Uterus (tissue), 4 donors: ENCODE measurements around the gene FGB. TPM values are rescaled to one million over a fixed set of nuclear protein-coding genes. Genes with fewer than 3 reads are reported as not detected.

Source experiments
- DNase-seq, 2 donors: peaks; one replicate each; pipeline ENCODE4 v3.0.0-alpha.2; 2019 to 2020
- H3K27ac ChIP-seq, 2 donors: fragments of 200-600 bp; sonication (generic); 1 replicate in 1 of 2; 2 replicates in 1 of 2; pipeline ENCODE4 v1.5.1; 2016 to 2018
- H3K27me3 ChIP-seq, 2 donors: fragments of 200-600 bp; sonication (generic); one replicate each; pipeline ENCODE4 v1.5.1; 2018 to 2019; ENCODE audit warnings: control low read depth in 1 of 2
- H3K36me3 ChIP-seq, 2 donors: fragments of 200-600 bp; sonication (generic); one replicate each; pipeline ENCODE4 v1.5.1; 2019; ENCODE audit warnings: control low read depth in 1 of 2
- H3K4me1 ChIP-seq, 2 donors: fragments of 200-600 bp; sonication (generic); one replicate each; pipeline ENCODE4 v1.5.1; 2018 to 2019; ENCODE audit warnings: control low read depth in 1 of 2
- H3K4me3 ChIP-seq, 2 donors: fragments of 200-600 bp; sonication (generic); 1 replicate in 1 of 2; 2 replicates in 1 of 2; pipeline ENCODE4 v1.5.1; 2018 to 2019; ENCODE audit warnings: mild to moderate bottlenecking in 1 of 2
- H3K9me3 ChIP-seq, 2 donors: fragments of 200-600 bp; sonication (generic); one replicate each; pipeline ENCODE4 v1.5.1; 2019; ENCODE audit warnings: control low read depth in 1 of 2
- POLR2A ChIP-seq, 2 donors: fragments of 450-650 bp; IDR thresholded peaks; one replicate each; pipeline ENCODE4 v1.6.1; 2016; ENCODE audit warnings: antibody characterized with exemption in 2 of 2, mild to moderate bottlenecking in 1 of 2, moderate library complexity in 1 of 2
- intact Hi-C: fragments of 100-400 bp; cut with DNase I; formaldehyde crosslinking; loops from one replicate; pipeline ENCODE4 v1.15.1; 2023; ENCODE audit warnings: low total_unique reads
- total RNA-seq, 4 donors: library from RNA; depleted of rRNA in 3 of 4; stranded (reverse); fragments of >200 nt in 3 of 4; gene quantifications; one replicate each; pipeline versions ENCODE4 v1.1.0 to v1.2.4, GENCODE V29; 2014 to 2023
- TF ChIP-seq, protein P1 (sequence below), 4 experiments: fragments of 200-600 bp in 2 of 4; fragments of 450-650 bp in 2 of 4; sonication (generic) in 2 of 4; IDR thresholded peaks; one replicate each; pipeline ENCODE4 v1.5.1; 2016 to 2019; ENCODE audit warnings: antibody characterized with exemption in 4 of 4, mild to moderate bottlenecking in 2 of 4, moderate library complexity in 1 of 4
- donor health status: DM: yes; HTN: yes; CAD: no.

The FGB gene
- 1 to 10 TPM in 1 of 4 donors, not detected in 3; 1.1 TPM for total RNA-seq

DNA sequence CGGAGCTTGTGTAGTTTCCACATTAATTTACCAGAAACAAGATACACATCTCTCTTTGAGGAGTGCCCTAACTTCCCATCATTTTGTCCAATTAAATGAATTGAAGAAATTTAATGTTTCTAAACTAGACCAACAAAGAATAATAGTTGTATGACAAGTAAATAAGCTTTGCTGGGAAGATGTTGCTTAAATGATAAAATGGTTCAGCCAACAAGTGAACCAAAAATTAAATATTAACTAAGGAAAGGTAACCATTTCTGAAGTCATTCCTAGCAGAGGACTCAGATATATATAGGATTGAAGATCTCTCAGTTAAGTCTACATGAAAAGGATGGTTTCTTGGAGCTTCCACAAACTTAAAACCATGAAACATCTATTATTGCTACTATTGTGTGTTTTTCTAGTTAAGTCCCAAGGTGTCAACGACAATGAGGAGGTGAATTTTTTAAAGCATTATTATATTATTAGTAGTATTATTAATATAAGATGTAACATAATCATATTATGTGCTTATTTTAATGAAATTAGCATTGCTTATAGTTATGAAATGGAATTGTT, at the start of gene FGB:
FGB (plus strand) TSS at position 315 of the 558 bp plus-strand sequence; CDS start at position 323, 8 bp downstream.
- no peak within 1 kb of the TSS for H3K27ac ChIP-seq
- intact Hi-C loops, result no loop called here
- no peak for TF ChIP-seq POLR2A (IDR thresholded peaks at IDR 0.05)
- TF ChIP-seq, protein P1, sequence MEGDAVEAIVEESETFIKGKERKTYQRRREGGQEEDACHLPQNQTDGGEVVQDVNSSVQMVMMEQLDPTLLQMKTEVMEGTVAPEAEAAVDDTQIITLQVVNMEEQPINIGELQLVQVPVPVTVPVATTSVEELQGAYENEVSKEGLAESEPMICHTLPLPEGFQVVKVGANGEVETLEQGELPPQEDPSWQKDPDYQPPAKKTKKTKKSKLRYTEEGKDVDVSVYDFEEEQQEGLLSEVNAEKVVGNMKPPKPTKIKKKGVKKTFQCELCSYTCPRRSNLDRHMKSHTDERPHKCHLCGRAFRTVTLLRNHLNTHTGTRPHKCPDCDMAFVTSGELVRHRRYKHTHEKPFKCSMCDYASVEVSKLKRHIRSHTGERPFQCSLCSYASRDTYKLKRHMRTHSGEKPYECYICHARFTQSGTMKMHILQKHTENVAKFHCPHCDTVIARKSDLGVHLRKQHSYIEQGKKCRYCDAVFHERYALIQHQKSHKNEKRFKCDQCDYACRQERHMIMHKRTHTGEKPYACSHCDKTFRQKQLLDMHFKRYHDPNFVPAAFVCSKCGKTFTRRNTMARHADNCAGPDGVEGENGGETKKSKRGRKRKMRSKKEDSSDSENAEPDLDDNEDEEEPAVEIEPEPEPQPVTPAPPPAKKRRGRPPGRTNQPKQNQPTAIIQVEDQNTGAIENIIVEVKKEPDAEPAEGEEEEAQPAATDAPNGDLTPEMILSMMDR (IDR thresholded peaks at IDR 0.05), result no peak

DNA sequence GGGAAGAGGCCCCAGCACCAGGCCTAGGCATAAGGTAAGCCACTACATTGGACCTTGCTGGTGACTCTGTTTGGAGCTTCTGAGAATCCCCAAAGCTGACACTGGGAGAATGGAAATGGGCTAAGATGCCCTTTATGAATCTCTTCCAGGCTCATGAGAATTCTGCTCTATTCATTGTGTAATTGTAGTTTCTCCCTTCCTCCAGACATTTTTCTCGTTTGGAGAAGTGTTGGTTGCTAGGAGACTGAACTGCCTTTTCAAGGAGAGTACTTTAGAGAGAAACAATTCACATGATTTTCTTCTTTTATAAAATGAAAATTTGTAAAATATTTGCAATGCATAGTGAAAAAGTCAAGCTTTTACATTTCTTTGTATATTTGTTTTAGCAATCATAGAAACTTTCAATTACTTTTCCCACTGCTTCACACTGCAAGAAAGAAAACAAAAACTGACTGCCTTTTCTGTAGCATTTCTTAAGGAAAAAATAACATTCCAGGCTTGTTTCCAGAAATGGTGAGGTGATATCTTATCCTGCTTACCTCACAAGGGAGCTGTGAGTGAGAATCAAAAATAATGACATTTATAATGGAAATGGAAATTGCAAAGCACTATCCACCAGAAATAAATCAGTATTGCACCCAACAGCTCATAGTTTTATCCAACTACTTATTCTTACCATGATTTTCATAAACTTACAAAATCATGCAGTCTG, 46.3 kb upstream of the FGB start:
- H3K36me3 ChIP-seq, result no peaks in the 10 kb centered on the region

More for the DNA sequence above, at the start of gene FGB:
- H3K36me3 ChIP-seq, result no peaks in the 10 kb centered on the region
- H3K27me3 ChIP-seq, result peaks cover 0 to 4% of the 10 kb centered on the region in 2 donors
- no peak for DNase-seq
- H3K4me3 ChIP-seq, result no peak within 1 kb of the TSS
- H3K4me1 ChIP-seq, result no peaks in the 10 kb centered on the region
- H3K9me3 ChIP-seq, result no peaks in the 10 kb centered on the region

GRCh38 chr4:154517591-154517990, 45.2 kb upstream of the FGB start:
- H3K4me1 ChIP-seq, result no peaks in the 10 kb centered on the region
- no peak overlapping the region for H3K4me3 ChIP-seq
- no peaks in the 10 kb centered on the region for H3K9me3 ChIP-seq
- no peaks in the 10 kb centered on the region for H3K36me3 ChIP-seq
- no peak for DNase-seq
- H3K27me3 ChIP-seq, result no peaks in the 10 kb centered on the region
- intact Hi-C loops, result no loop called here
- no peak for TF ChIP-seq POLR2A (IDR thresholded peaks at IDR 0.05)
- TF ChIP-seq, protein P1 (IDR thresholded peaks at IDR 0.05), result no peak
- no peak overlapping the region for H3K27ac ChIP-seq

More for the DNA sequence above, 46.3 kb upstream of the FGB start:
- no peak overlapping the region for H3K4me3 ChIP-seq
- no peak overlapping the region for H3K27ac ChIP-seq
- no peak for DNase-seq
- no peaks in the 10 kb centered on the region for H3K4me1 ChIP-seq
- intact Hi-C loops, result no loop called here
- TF ChIP-seq, protein P1 (IDR thresholded peaks at IDR 0.05), result no peak
- no peak for TF ChIP-seq POLR2A (IDR thresholded peaks at IDR 0.05)
- no peaks in the 10 kb centered on the region for H3K27me3 ChIP-seq
- H3K9me3 ChIP-seq, result no peaks in the 10 kb centered on the region

GRCh38 chr4:154519214-154519613, 43.6 kb upstream of the FGB start:
- intact Hi-C loops, result no loop called here
- Histone ChIP-seq H3K27ac (no peak overlapping the region), H3K36me3 (no peaks in the 10 kb centered on the region), H3K4me1 (no peaks in the 10 kb centered on the region), H3K4me3 (no peak overlapping the region), H3K9me3 (no peaks in the 10 kb centered on the region), H3K27me3 (no peaks in the 10 kb centered on the region)
- DNase-seq, result no peak
- no peak for TF ChIP-seq POLR2A (IDR thresholded peaks at IDR 0.05)
- TF ChIP-seq, protein P1 (IDR thresholded peaks at IDR 0.05), result no peak

- no peak overlapping the region for H3K4me3 ChIP-seq
- H3K27ac ChIP-seq, result no peak overlapping the region
- H3K36me3 ChIP-seq, result no peaks in the 10 kb centered on the region
- no peaks in the 10 kb centered on the region for H3K9me3 ChIP-seq
- no peaks in the 10 kb centered on the region for H3K4me1 ChIP-seq
- DNase-seq, result no peak
- TF ChIP-seq, protein P1 (IDR thresholded peaks at IDR 0.05), result no peak
- TF ChIP-seq POLR2A (IDR thresholded peaks at IDR 0.05), result no peak
- intact Hi-C loops, result no loop called here
- no peaks in the 10 kb centered on the region for H3K27me3 ChIP-seq
Measured at GRCh38 chr4:154521607-154522006, 41.2 kb upstream of the FGB start.
